IMR-90 (cell line): ENCODE data around the gene FCHSD2. TPM values are rescaled to one million over a fixed set of nuclear protein-coding genes. Genes with fewer than 3 reads are reported as not detected.

Experiments used
- ATAC-seq: fragments of 200-7000 bp; cut with Tn5 transposase; 2 replicates; pipeline ENCODE4 v1.9.1; 2020; ENCODE audit warnings: low read depth, mild to moderate bottlenecking, moderate library complexity
- BruUV-seq: library from RNA; stranded (reverse); fragments of 400-500 nt; replicated peaks from 2 replicates; lab custom pipeline; 2021; lab: Mats Ljungman, UMichigan
- CTCF ChIA-PET: fragments of 300-600 bp; formaldehyde crosslinking; extraction: SDS; loops from one replicate; lab custom pipeline; 2021; ENCODE audit warnings: antibody characterized with exemption; lab: Yijun Ruan, JAX
- POLR2A ChIA-PET: fragments of 300-600 bp; sonication (Branson Sonifier 250); formaldehyde crosslinking; loops from one replicate; lab custom pipeline; 2022; ENCODE audit warnings: antibody characterized with exemption; ENCODE audit not compliant: unreplicated experiment; lab: Charles Lee
- DNase-seq: peaks from one replicate; pipeline ENCODE4 v3.0.0; 2013
- H2AFZ ChIP-seq: replicated peaks from 2 replicates; pipeline ENCODE3; 2013; ENCODE audit warnings: low read length, mild to moderate bottlenecking; ENCODE audit not compliant: poor library complexity
- H2AK5ac ChIP-seq: 2 replicates; pipeline ENCODE4 v1.6.1; 2013; ENCODE audit warnings: low read depth, low read length, inconsistent platforms
- H2AK9ac ChIP-seq: replicated peaks from 2 replicates; pipeline ENCODE3; 2013; ENCODE audit warnings: mild to moderate bottlenecking, low read depth, low read length, moderate library complexity; ENCODE audit not compliant: poor library complexity
- H2BK120ac ChIP-seq: 2 replicates; pipeline ENCODE4 v1.6.1; 2013; ENCODE audit warnings: low read depth, low read length, inconsistent platforms
- H2BK15ac ChIP-seq: 3 replicates; pipeline ENCODE4 v1.6.1; 2013; ENCODE audit warnings: low read depth, low read length, inconsistent platforms
- H2BK20ac ChIP-seq: 2 replicates; pipeline ENCODE4 v1.6.1; 2013; ENCODE audit warnings: low read depth, mild to moderate bottlenecking, inconsistent platforms, low read length, moderate library complexity
- H2BK5ac ChIP-seq: 2 replicates; pipeline ENCODE4 v1.6.1; 2013; ENCODE audit warnings: mild to moderate bottlenecking, low read depth, low read length, inconsistent platforms; ENCODE audit not compliant: poor library complexity, severe bottlenecking
- H3K14ac ChIP-seq: replicated peaks from 2 replicates; pipeline ENCODE4 v1.6.1; 2013; ENCODE audit warnings: low read depth, low read length, inconsistent platforms
- H3K18ac ChIP-seq: 2 replicates; pipeline ENCODE4 v1.6.1; 2013; ENCODE audit warnings: low read depth, low read length, control low read depth
- H3K23ac ChIP-seq: 2 replicates; pipeline ENCODE4 v1.6.1; 2013; ENCODE audit warnings: low read depth, low read length, inconsistent platforms
- H3K27ac ChIP-seq: 2 replicates; pipeline ENCODE4 v1.5.1; 2013; ENCODE audit warnings: mild to moderate bottlenecking, control low read depth, low read length; ENCODE audit not compliant: insufficient read depth
- H3K27me3 ChIP-seq: 2 replicates; pipeline ENCODE4 v1.6.1; 2013; ENCODE audit warnings: low read length; ENCODE audit not compliant: control insufficient read depth, insufficient read depth
- H3K36me3 ChIP-seq: 2 replicates; pipeline ENCODE4 v1.6.1; 2013; ENCODE audit warnings: low read length, mixed read lengths; ENCODE audit not compliant: control insufficient read depth, insufficient read depth
- H3K4ac ChIP-seq: 2 replicates; pipeline ENCODE4 v1.6.1; 2013; ENCODE audit warnings: low read depth, low read length, inconsistent platforms
- H3K4me1 ChIP-seq: 2 replicates; pipeline ENCODE4 v1.6.1; 2013; ENCODE audit warnings: low read length, mixed read lengths; ENCODE audit not compliant: control insufficient read depth, insufficient read depth
- H3K4me2 ChIP-seq: 2 replicates; pipeline ENCODE4 v1.6.1; 2013; ENCODE audit warnings: low read depth, mild to moderate bottlenecking, control low read depth, low read length, moderate library complexity
- H3K4me3 ChIP-seq: 2 replicates; pipeline ENCODE4 v1.5.1; 2013; ENCODE audit warnings: low read depth, mild to moderate bottlenecking, control low read depth, low read length, moderate library complexity; ENCODE audit not compliant: insufficient read depth
- H3K56ac ChIP-seq: 2 replicates; pipeline ENCODE4 v1.6.1; 2013; ENCODE audit warnings: low read length, inconsistent platforms; ENCODE audit not compliant: insufficient read depth; ENCODE audit errors: extremely low read depth
- H3K79me1 ChIP-seq, 2 experiments: 2 replicates each; pipeline ENCODE4 v1.6.1; 2013; ENCODE audit warnings: low read length in 2 of 2, inconsistent platforms in 1 of 2, low read depth in 1 of 2
- H3K9ac ChIP-seq: 2 replicates; pipeline ENCODE4 v1.6.1; 2013; ENCODE audit warnings: low read depth, low read length, control low read depth
- H3K9me1 ChIP-seq: 2 replicates; pipeline ENCODE4 v1.6.1; 2013; ENCODE audit warnings: low read length, inconsistent platforms; ENCODE audit not compliant: insufficient read depth
- H3K9me3 ChIP-seq: 2 replicates; pipeline ENCODE4 v1.6.1; 2013; ENCODE audit warnings: low read length; ENCODE audit not compliant: control insufficient read depth, insufficient read depth
- H4K20me1 ChIP-seq: 2 replicates; pipeline ENCODE4 v1.6.1; 2013; ENCODE audit warnings: low read length, inconsistent platforms; ENCODE audit not compliant: insufficient read depth
- H4K5ac ChIP-seq: 2 replicates; pipeline ENCODE4 v1.6.1; 2013; ENCODE audit warnings: mild to moderate bottlenecking, low read depth, low read length, control low read depth
- H4K8ac ChIP-seq, 2 experiments: 2 replicates each; pipeline ENCODE4 v1.6.1; 2013; ENCODE audit warnings: low read depth in 2 of 2, low read length in 2 of 2, control low read depth in 1 of 2, inconsistent platforms in 1 of 2
- H4K91ac ChIP-seq: 2 replicates; pipeline ENCODE4 v1.6.1; 2013; ENCODE audit warnings: low read depth, low read length, inconsistent platforms; ENCODE audit not compliant: insufficient read depth
- BHLHE40 ChIP-seq: fragments of 150-350 bp; IDR thresholded peaks from 2 replicates; pipeline ENCODE4 v1.6.1; 2016; ENCODE audit warnings: mild to moderate bottlenecking, low read depth, low read length
- CHD1 ChIP-seq: IDR thresholded peaks from 2 replicates; pipeline ENCODE4 v1.6.1; 2012; ENCODE audit warnings: low read depth, low read length, improper control_type of control experiment
- MAFK ChIP-seq: IDR thresholded peaks from 2 replicates; pipeline ENCODE4 v1.6.1; 2012; ENCODE audit warnings: low read depth, low read length, improper control_type of control experiment
- MXI1 ChIP-seq: IDR thresholded peaks from 2 replicates; pipeline ENCODE4 v1.6.1; 2012; ENCODE audit warnings: low read depth, mild to moderate bottlenecking, low read length, moderate library complexity, borderline replicate concordance
- RAD21 ChIP-seq: IDR thresholded peaks from 2 replicates; pipeline ENCODE4 v1.6.1; 2012; ENCODE audit warnings: low read length, improper control_type of control experiment
- dilution Hi-C: fragments of 300-500 bp; cut with HindIII; formaldehyde crosslinking; loops from one replicate; pipeline ENCODE4 v1.14.3; 2018; ENCODE audit warnings: low sequenced_read_pairs; ENCODE audit not compliant: unreplicated experiment
- in situ Hi-C: fragments of 300-500 bp; cut with MboI; formaldehyde crosslinking; loops from 3 replicates; pipeline ENCODE4 v1.14.3; 2019; ENCODE audit warnings: low sequenced_read_pairs, inconsistent platforms, mixed read lengths
- intact Hi-C: fragments of 100-400 bp; cut with micrococcal nuclease; formaldehyde crosslinking; loops from 2 replicates; pipeline ENCODE4 v1.10.0; 2022
- polyA plus RNA-seq, 3 experiments: library from polyadenylated mRNA; depleted of rRNA; stranded (reverse); fragments of >200 nt; gene quantifications; 2 replicates each; pipeline ENCODE4 v1.2.3, GENCODE V29; 2012; ENCODE audit warnings: low replicate concordance in 1 of 3
- total RNA-seq: library from RNA; depleted of rRNA; stranded (reverse); fragments of >200 nt; gene quantifications from 2 replicates; pipeline ENCODE4 v1.2.3, GENCODE V29; 2012

FCHSD2 gene
- total and polyA plus RNA-seq, 2 of the 4 experiments (the other 2 are of a cell fraction): 5.9 to 18.7 TPM

DNA sequence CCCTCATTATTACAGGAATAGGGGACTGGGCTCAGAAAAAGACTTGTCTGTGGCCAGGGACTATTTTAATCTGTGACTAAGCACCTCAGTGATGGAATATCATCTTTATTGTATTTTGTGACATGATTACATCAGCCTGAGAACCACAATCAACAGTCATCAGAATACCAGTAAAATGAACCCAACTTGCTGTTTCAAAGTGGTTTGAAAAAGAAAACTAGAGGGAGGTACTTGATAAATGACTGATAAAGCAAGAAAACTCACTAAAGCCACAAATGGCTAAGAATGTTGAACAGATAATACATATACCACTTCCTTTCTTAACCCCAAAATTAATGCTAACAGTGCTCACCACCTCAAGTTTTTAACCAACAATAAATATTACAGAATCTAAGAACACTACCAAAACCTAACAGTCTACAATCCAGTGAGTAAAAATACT lies 172.2 kb downstream of the FCHSD2 start (continued):
- TF ChIP-seq MXI1: no peak
- no peak for TF ChIP-seq BHLHE40

DNA sequence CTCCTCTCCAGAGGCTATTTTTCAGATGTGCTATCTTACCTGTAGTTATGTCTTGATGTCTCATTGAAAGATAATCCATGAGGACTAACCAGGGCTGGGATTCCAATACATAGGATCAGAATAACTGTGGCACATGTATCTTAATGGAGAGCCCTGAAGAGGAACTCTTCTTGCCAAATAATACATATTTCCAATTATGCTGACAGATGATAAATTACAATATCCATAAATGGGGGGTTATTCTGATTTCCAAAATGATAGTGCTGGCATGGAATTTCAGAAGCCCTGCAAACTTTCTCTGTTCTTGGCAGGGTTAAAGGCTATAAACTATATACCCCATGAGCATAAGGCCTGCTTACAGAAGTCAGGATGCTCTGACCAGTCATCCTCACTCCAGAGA lies 173.7 kb downstream of the FCHSD2 start:
- H4K8ac ChIP-seq: no peak overlapping the region
- dilution Hi-C loops: no loop called here
- H3K18ac ChIP-seq: no peak overlapping the region
- no TSS peak for BruUV-seq
- H2BK120ac ChIP-seq: no peak overlapping the region
- no peaks in the 10 kb centered on the region for H3K36me3 ChIP-seq
- POLR2A ChIA-PET: no interaction called here
- H3K4me1 ChIP-seq: peaks cover 12% of the 10 kb centered on the region
- ATAC-seq (no peak), DNase-seq (no peak)
- no peak for TF ChIP-seq CHD1
- TF ChIP-seq RAD21: no peak
- TF ChIP-seq MAFK: peak; percentile 82
- no peak overlapping the region for H2BK15ac ChIP-seq
- peaks cover 3% of the 10 kb centered on the region; the same call in 1 of the 2 replicates for H4K20me1 ChIP-seq
- H3K9me3 ChIP-seq: no peaks in the 10 kb centered on the region
- H3K79me1 ChIP-seq: peaks cover 6 to 30% of the 10 kb centered on the region in 2 experiments; a peak in 3 of 4 replicates
- H2BK5ac ChIP-seq: no peak overlapping the region
- H3K9me1 ChIP-seq: peaks cover 6% of the 10 kb centered on the region; the same call in 1 of the 2 replicates
- H3K56ac ChIP-seq: no peak overlapping the region
- intact Hi-C loops: no loop called here
- H2AK9ac ChIP-seq: no peak overlapping the region
- H3K4me2 ChIP-seq: no peak overlapping the region
- in situ Hi-C loops: no loop called here
- H3K27ac ChIP-seq: no peak overlapping the region
- H3K23ac ChIP-seq: no peak overlapping the region; the same call in 1 of the 2 replicates
- no peak overlapping the region for H3K4me3 ChIP-seq
- H2AFZ ChIP-seq: no peak overlapping the region
- H3K4ac ChIP-seq: no peak overlapping the region
- CTCF ChIA-PET: no interaction called here
- H4K5ac ChIP-seq: no peak overlapping the region
- H2AK5ac ChIP-seq: no peak overlapping the region
- H4K91ac ChIP-seq: no peak overlapping the region
- H3K27me3 ChIP-seq: no peaks in the 10 kb centered on the region
- H2BK20ac ChIP-seq: no peak overlapping the region
- no peak overlapping the region for H3K14ac ChIP-seq
- H3K9ac ChIP-seq: no peak overlapping the region
